ENCODE data around the gene KLF15.

DNA sequence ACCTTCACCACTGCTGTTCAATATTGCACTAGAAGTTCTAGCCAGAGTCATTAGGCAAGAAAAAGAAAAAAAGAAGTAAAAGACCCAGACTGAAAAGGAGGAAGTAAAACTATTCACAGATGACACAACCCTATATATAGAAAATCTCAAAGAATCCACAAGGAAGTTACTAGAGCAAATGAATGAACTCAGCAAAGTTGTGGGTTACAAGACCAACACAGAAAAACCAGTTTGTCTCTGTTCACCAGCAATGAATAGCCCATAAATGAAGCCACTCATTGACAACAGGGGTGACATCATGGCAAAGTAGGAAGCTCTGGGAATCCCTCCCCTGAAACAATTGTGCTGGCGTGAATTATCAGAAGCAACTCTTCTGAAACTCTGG lies 42.1 kb upstream of the KLF15 start:
- TF ChIP-seq, protein P1, sequence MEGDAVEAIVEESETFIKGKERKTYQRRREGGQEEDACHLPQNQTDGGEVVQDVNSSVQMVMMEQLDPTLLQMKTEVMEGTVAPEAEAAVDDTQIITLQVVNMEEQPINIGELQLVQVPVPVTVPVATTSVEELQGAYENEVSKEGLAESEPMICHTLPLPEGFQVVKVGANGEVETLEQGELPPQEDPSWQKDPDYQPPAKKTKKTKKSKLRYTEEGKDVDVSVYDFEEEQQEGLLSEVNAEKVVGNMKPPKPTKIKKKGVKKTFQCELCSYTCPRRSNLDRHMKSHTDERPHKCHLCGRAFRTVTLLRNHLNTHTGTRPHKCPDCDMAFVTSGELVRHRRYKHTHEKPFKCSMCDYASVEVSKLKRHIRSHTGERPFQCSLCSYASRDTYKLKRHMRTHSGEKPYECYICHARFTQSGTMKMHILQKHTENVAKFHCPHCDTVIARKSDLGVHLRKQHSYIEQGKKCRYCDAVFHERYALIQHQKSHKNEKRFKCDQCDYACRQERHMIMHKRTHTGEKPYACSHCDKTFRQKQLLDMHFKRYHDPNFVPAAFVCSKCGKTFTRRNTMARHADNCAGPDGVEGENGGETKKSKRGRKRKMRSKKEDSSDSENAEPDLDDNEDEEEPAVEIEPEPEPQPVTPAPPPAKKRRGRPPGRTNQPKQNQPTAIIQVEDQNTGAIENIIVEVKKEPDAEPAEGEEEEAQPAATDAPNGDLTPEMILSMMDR (conservative IDR thresholded peaks at IDR 0.05; ENCODE audit: low read depth, low read length): no peak
- TF ChIP-seq EZH2 (IDR thresholded peaks at IDR 0.05; ENCODE audit: borderline replicate concordance, low read depth, low read length, poor library complexity, severe bottlenecking): no peak

Data from A673 (cell line).